PC-3 (cell line): ENCODE results near the gene PTOV1. TPM values are rescaled to one million over a fixed set of nuclear protein-coding genes. Genes with fewer than 3 reads are reported as not detected.

ENCODE experiments used
- ATAC-seq: fragments of 200-7000 bp; cut with Tn5 transposase; 2 replicates; pipeline ENCODE4 v1.9.1; 2020; ENCODE audit warnings: mild to moderate bottlenecking, moderate library complexity
- BruUV-seq: library from RNA; stranded (reverse); fragments of 400-500 nt; replicated peaks from 2 replicates; lab custom pipeline; 2021; lab: Mats Ljungman, UMichigan
- CTCF ChIA-PET: fragments of 300-600 bp; sonication (Branson Sonifier 250); formaldehyde crosslinking; loops from one replicate; lab custom pipeline; 2022; ENCODE audit warnings: antibody characterized with exemption; lab: Charles Lee
- POLR2A ChIA-PET: fragments of 300-600 bp; sonication (Branson Sonifier 250); formaldehyde crosslinking; loops from one replicate; lab custom pipeline; 2022; ENCODE audit warnings: antibody characterized with exemption; ENCODE audit not compliant: unreplicated experiment; lab: Charles Lee
- DNase-seq: peaks from one replicate; pipeline ENCODE4 v3.0.0-alpha.2; 2015
- H2AFZ ChIP-seq: fragments of 300-600 bp; sonication (generic); 2 replicates; pipeline ENCODE4 v1.6.0; 2016; ENCODE audit warnings: antibody characterized with exemption, low read length
- H3F3A ChIP-seq: fragments of 300-600 bp; sonication (generic); one replicate; pipeline ENCODE4 v1.6.0; 2017; ENCODE audit warnings: antibody characterized with exemption, low read length, control low read depth, mild to moderate bottlenecking; ENCODE audit not compliant: unreplicated experiment
- H3K27ac ChIP-seq: fragments of 300-600 bp; sonication (generic); 2 replicates; pipeline ENCODE4 v1.5.1; 2016; ENCODE audit warnings: mild to moderate bottlenecking, low read length
- H3K27me3 ChIP-seq: fragments of 300-600 bp; sonication (generic); 2 replicates; pipeline ENCODE4 v1.6.1; 2016; ENCODE audit warnings: low read length, mixed read lengths
- H3K36me3 ChIP-seq: fragments of 300-600 bp; sonication (generic); 2 replicates; pipeline ENCODE4 v1.6.1; 2016; ENCODE audit warnings: low read depth, mixed run types, low read length, mixed read lengths
- H3K4me1 ChIP-seq: fragments of 300-600 bp; sonication (generic); 2 replicates; pipeline ENCODE4 v1.5.1; 2016; ENCODE audit warnings: low read length; ENCODE audit not compliant: insufficient read depth
- H3K4me2 ChIP-seq: fragments of 300-600 bp; sonication (generic); 2 replicates; pipeline ENCODE4 v1.6.0; 2016; ENCODE audit warnings: low read length
- H3K4me3 ChIP-seq: fragments of 300-600 bp; sonication (generic); 2 replicates; pipeline ENCODE4 v1.5.1; 2016; ENCODE audit warnings: mild to moderate bottlenecking, low read length, mixed read lengths
- H3K79me2 ChIP-seq: fragments of 300-600 bp; sonication (generic); 2 replicates; pipeline ENCODE4 v1.6.1; 2017; ENCODE audit warnings: low read length, mixed read lengths
- H3K9ac ChIP-seq: fragments of 300-600 bp; sonication (generic); 2 replicates; pipeline ENCODE4 v1.6.0; 2016; ENCODE audit warnings: mild to moderate bottlenecking, low read length
- H3K9me2 ChIP-seq: fragments of 300-600 bp; sonication (generic); replicated peaks from 2 replicates; pipeline ENCODE4 v1.6.1; 2016; ENCODE audit warnings: mixed run types, low read length, mixed read lengths
- H3K9me3 ChIP-seq: fragments of 300-600 bp; sonication (generic); 2 replicates; pipeline ENCODE4 v1.6.1; 2016; ENCODE audit warnings: low read length, mixed read lengths
- H4K20me1 ChIP-seq: fragments of 300-600 bp; sonication (generic); 2 replicates; pipeline ENCODE4 v1.6.1; 2016; ENCODE audit warnings: low read length, mixed read lengths
- CTCF ChIP-seq: fragments of 300-600 bp; sonication (generic); conservative IDR thresholded peaks from 2 replicates; pipeline ENCODE4 v1.5.1; 2017; ENCODE audit warnings: antibody characterized with exemption, low read depth, mild to moderate bottlenecking, low read length
- EZH2 ChIP-seq: fragments of 300-600 bp; sonication (generic); IDR thresholded peaks from one replicate; pipeline ENCODE4 v1.6.1; 2017; ENCODE audit warnings: antibody characterized with exemption, mild to moderate bottlenecking, low read length; ENCODE audit not compliant: unreplicated experiment
- EZH2phosphoT487 ChIP-seq: fragments of 300-600 bp; sonication (generic); IDR thresholded peaks from 2 replicates; pipeline ENCODE4 v1.6.1; 2018; ENCODE audit warnings: mild to moderate bottlenecking, antibody characterized with exemption, low read length, borderline replicate concordance
- intact Hi-C: fragments of 100-400 bp; cut with micrococcal nuclease; formaldehyde crosslinking; loops from 2 replicates; pipeline ENCODE4 v1.9.0; 2023
- total RNA-seq: library from RNA; depleted of rRNA; stranded (reverse); fragments of >200 nt; gene quantifications from 2 replicates; pipeline ENCODE4 v1.2.3, GENCODE V29; 2014

PTOV1 gene
- total RNA-seq, 1 experiment from 2014 or later, result 148 TPM

DNA sequence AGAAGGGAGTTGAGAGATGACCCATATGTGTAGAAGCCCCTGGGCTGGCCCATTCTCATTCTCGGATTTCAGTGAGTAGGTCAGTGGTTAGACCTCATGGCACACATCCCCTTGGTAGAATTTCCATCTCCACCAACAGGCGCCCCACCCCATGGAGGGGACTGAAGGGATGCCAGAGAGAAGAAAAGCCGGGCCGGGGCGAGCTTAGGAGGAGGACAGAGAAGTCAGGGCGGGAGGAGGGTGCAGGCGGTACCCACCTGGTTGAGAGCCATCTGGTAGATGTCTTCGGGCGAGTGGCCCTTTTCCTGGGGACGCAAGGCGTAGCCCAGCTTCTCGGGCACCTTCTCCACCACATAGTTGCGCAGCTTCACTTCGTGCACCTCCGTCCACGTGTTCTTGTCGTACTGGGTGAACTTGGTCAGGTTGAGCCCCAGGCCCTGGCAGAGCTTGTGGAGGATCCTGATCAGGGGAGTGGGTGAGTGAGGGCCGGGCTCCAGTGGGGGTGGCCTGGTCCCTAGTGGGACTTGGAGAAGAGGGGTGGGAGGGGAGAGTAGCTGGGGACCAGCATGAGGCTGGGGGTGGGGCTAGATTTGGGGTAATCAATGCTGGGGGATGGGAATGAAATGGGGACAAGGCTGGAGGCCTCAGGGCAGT is 43.2 kb downstream of the PTOV1 start:
- CTCF ChIA-PET, result no interaction called here
- no peaks in the 10 kb centered on the region for H3K9me2 ChIP-seq
- H3K9me3 ChIP-seq, result no peaks in the 10 kb centered on the region
- TF ChIP-seq EZH2, result no peak
- no peak for TF ChIP-seq EZH2phosphoT487
- TF ChIP-seq CTCF, result no peak
- ATAC-seq (no peak), DNase-seq (no peak)
- H3K27ac ChIP-seq, result no peak overlapping the region
- no peaks in the 10 kb centered on the region for H3K36me3 ChIP-seq
- no TSS peak for BruUV-seq
- H3F3A ChIP-seq, result no peaks in the 10 kb centered on the region
- no peak overlapping the region for H3K4me3 ChIP-seq
- POLR2A ChIA-PET, result interaction anchor here (0.6 kb wide), 1 partner anchor 255 kb away, joined by 7 read pairs; no protein-coding TSS in a partner anchor
- H3K4me2 ChIP-seq, result no peak overlapping the region
- H3K9ac ChIP-seq, result no peak overlapping the region
- no peak overlapping the region for H2AFZ ChIP-seq
- H3K79me2 ChIP-seq, result no peaks in the 10 kb centered on the region
- no peaks in the 10 kb centered on the region for H3K27me3 ChIP-seq
- H3K4me1 ChIP-seq, result peaks cover 12% of the 10 kb centered on the region
- intact Hi-C loops, result no loop called here
- H4K20me1 ChIP-seq, result no peaks in the 10 kb centered on the region

GRCh38 chr19:49894879-49895565 is 44.1 kb downstream of the PTOV1 start:
- H3K27me3 ChIP-seq, result no peaks in the 10 kb centered on the region
- no peaks in the 10 kb centered on the region for H3K9me3 ChIP-seq
- no peak overlapping the region for H3K27ac ChIP-seq
- no TSS peak for BruUV-seq
- intact Hi-C loops, result no loop called here
- ATAC-seq (no peak), DNase-seq (no peak)
- ChIA-PET POLR2A (no interaction called here), CTCF (no interaction called here)
- no peak overlapping the region for H2AFZ ChIP-seq
- no peak overlapping the region for H3K4me3 ChIP-seq
- no peaks in the 10 kb centered on the region for H3K9me2 ChIP-seq
- H3K36me3 ChIP-seq, result no peaks in the 10 kb centered on the region
- no peak overlapping the region for H3K4me2 ChIP-seq
- no peak overlapping the region for H3K9ac ChIP-seq
- H3F3A ChIP-seq, result no peaks in the 10 kb centered on the region
- no peaks in the 10 kb centered on the region for H4K20me1 ChIP-seq
- peaks cover 12% of the 10 kb centered on the region for H3K4me1 ChIP-seq
- TF ChIP-seq EZH2 (no peak), EZH2phosphoT487 (no peak), CTCF (no peak)
- no peaks in the 10 kb centered on the region for H3K79me2 ChIP-seq
